Epithelial cell of proximal tubule (primary cell): ENCODE results near the gene BPIFB6. TPM values are rescaled to one million over a fixed set of nuclear protein-coding genes. Genes with fewer than 3 reads are reported as not detected.
"Not testable (repeated sequence)": the region's sequence is repeated elsewhere in the genome, so short reads cannot be mapped to it uniquely, and the experiment has no call there.

ENCODE experiments used
- DNase-seq: peaks from one replicate; pipeline ENCODE4 v3.0.0-alpha.2; 2011; ENCODE audit warnings: low read depth
- H3K4me3 ChIP-seq: 2 replicates; pipeline ENCODE4 v1.5.1; 2011; ENCODE audit warnings: low read depth, mild to moderate bottlenecking, low read length
- CTCF ChIP-seq: conservative IDR thresholded peaks from 2 replicates; pipeline ENCODE4 v1.5.1; 2012; ENCODE audit warnings: low read depth, mild to moderate bottlenecking, low read length
- total RNA-seq: library from RNA; depleted of rRNA; stranded (reverse); fragments of >200 nt; gene quantifications from 2 replicates; pipeline ENCODE4 v1.2.3, GENCODE V29; 2015

The BPIFB6 gene
- total RNA-seq, 1 donor from 2014 or later: not detected

GRCh38 chr20:33043731-33044181, 12.3 kb downstream of the BPIFB6 start:
- DNase-seq: no peak
- H3K4me3 ChIP-seq: no peak overlapping the region
- TF ChIP-seq CTCF: no peak

- DNase-seq, H3K4me3 ChIP-seq: not testable (repeated sequence)
Observed at GRCh38 chr20:33045129-33045721, 13.8 kb downstream of the BPIFB6 start.

- TF ChIP-seq CTCF: no peak
- DNase-seq: no peak
- no peak overlapping the region for H3K4me3 ChIP-seq
Observed at GRCh38 chr20:33046412-33046811, 15.0 kb downstream of the BPIFB6 start.

GRCh38 chr20:33051333-33051732, 19.9 kb downstream of the BPIFB6 start:
- H3K4me3 ChIP-seq: no peak overlapping the region
- DNase-seq: no peak
- no peak for TF ChIP-seq CTCF

GRCh38 chr20:33053291-33054106, 22.1 kb downstream of the BPIFB6 start, which contains the start of gene BPIFB3:
TSS of gene BPIFB3 (plus strand) at chr20:33053903. CDS start at chr20:33055436, 1,533 bp downstream.
- TF ChIP-seq CTCF: no peak
- no peak within 1 kb of the TSS for H3K4me3 ChIP-seq
- no peak for DNase-seq

- DNase-seq: no peak
- no peak for TF ChIP-seq CTCF
- no peak overlapping the region for H3K4me3 ChIP-seq
Observed at GRCh38 chr20:33054381-33054780, 22.9 kb downstream of the BPIFB6 start.

- no peak overlapping the region for H3K4me3 ChIP-seq
- no peak for DNase-seq
- no peak for TF ChIP-seq CTCF
Observed at GRCh38 chr20:33054791-33055190, 23.3 kb downstream of the BPIFB6 start.
